Measurements from ENCODE around the gene TEX13A.
"Not testable (repeated sequence)": the region's sequence is repeated elsewhere in the genome, so short reads cannot be mapped to it uniquely, and the experiment has no call there.

Gene TEX13A, protein sequence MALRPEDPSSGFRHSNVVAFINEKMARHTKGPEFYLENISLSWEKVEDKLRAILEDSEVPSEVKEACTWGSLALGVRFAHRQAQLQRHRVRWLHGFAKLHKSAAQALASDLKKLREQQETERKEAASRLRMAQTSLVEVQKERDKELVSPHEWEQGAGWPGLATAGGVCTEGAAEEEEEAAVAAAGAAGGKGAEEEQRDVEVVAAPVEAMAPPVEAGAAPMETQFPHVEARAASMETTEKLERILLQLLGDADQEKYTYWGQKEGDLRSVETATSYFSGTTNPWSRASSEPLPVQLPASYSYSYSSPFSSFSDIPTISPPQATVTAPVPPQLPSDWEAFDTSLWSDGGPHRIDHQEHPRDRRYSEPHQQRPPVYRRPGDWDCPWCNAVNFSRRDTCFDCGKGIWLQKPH

DNA sequence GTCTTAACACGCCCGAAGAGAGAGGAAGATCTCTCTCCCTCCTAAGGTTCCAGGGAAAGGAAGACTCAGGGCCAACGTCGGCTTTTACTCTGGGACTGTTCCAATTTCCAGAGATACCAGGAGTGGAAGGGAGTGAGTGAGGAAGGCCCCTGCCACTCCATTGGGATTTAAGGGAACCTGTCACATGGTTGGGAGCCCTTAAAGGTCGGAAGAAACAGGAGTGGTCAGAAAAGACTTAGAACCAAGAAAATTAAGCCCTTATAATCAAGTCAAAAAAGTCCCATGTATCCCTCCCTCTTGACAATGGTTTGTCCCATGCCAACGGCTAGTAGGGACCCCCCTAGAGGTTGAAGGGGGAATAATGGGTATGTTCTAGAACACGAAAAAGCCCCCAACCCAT, at the start of gene TEX13A:
TSS of gene TEX13A (minus strand) at position 59 of the 400 bp plus-strand sequence. CDS start 297 bp downstream, outside the sequence.
- DNase-seq: no peak

DNA sequence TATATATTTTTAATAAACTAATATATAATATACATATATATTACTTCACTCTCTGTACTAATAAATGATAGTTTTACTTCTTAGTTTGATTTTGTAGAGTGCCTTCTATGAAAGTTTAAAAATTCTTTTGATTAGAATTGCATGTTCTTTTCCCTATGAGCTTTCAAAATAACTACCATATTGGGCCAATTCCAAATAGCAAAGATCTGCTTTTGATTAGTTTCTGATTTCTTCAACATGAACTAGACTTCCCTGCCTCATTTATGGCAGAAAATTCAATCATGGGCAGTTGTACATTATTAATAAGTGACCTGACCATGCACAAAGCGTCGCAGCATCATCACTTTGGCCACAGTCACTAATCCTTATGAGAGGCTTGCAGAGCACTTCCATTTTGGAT, 48.9 kb upstream of the TEX13A start:
- no peak for DNase-seq

DNA sequence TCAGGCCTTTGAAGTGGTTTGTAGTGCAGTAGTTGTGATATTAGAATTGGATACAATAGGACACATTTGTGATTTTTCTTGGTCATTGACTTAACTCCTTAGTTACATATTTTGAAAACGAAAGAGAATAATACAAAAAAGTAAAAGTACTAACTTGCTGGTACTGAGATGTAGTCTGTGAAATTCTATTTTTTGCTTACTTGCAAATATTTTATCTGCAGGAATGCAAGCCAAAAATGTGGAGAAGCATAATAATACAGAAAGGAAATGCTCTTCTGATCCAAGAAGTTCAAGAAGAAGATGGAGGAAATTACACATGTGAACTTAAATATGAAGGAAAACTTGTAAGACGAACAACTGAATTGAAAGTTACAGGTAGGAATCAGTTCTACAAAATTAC, 46.7 kb upstream of the TEX13A start:
- DNase-seq: no peak

DNA sequence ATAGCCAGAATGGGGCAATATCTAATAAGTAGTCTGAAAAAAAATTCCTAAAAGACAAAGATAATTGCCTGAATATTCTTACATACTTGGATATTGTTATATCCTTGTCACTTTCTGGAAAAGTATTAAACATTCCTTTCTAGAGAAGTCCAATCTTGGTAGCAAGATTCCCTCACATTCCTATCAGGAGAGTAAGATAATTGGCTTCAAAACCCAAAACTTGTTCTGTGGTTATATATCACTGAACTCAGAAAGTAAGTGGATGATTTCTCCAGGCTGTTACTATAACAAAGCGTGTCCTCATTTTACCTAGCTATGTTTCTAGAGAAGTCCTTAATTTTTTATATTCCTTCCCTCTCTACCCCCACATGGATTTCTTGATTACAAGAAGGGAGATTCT, 46.0 kb upstream of the TEX13A start:
- no peak for DNase-seq

DNA sequence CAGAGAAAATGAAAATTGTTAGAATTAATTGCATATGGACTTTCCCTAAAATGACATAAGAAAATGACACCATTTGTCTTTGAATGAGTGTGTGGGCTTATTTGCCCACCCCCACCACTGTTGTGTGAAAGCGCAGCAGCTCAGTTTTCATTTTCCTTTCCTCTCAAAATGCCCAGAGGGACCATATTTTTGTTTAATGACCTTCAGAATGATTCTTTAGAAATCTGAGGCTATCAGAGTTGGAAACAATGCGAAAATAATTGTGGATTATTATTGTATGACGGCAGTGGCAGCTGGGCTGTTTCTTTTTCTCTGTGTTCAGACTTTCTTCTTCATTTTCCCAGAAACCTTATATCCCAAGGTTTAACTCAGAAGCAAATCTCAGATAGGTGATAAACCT, 44.6 kb upstream of the TEX13A start:
- no peak for DNase-seq

DNA sequence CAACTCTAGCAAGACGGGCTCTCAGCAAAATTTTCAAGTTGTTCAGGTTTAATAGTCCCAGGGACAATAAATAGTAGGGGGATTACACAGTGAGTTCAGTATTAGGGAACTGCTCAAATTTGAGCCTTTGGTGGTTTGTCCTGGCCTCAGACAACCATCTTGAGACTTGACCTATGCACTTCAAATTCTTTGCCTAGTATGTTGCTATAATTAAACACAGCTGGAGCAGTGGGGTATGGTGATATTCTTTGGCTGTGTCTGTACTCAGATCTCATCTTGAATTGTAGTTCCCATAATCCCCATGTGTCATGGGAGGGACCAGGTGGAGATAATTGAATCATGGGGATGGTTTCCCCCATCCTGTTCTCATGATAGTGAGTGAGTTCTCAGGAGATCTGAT, 43.3 kb upstream of the TEX13A start:
- no peak for DNase-seq

DNA sequence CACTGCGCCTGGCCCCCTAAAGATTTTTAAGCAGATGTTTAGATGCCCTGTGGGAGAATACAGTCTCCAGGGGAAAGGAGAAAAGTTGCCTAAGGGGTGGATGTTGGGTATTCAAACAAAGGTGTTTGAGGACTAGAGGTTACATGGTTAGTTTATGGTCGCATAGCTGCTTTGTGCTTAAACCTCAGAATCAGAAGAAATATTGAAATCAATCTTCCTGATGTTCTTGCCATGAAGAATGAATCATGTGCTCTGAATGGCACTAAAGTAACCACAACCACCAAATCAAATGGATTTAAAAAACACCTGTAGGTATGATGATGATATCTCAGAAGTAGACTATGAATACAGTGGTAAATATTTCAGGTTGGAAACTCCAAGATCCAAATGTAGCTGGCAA, 42.7 kb upstream of the TEX13A start:
- DNase-seq: no peak

DNA sequence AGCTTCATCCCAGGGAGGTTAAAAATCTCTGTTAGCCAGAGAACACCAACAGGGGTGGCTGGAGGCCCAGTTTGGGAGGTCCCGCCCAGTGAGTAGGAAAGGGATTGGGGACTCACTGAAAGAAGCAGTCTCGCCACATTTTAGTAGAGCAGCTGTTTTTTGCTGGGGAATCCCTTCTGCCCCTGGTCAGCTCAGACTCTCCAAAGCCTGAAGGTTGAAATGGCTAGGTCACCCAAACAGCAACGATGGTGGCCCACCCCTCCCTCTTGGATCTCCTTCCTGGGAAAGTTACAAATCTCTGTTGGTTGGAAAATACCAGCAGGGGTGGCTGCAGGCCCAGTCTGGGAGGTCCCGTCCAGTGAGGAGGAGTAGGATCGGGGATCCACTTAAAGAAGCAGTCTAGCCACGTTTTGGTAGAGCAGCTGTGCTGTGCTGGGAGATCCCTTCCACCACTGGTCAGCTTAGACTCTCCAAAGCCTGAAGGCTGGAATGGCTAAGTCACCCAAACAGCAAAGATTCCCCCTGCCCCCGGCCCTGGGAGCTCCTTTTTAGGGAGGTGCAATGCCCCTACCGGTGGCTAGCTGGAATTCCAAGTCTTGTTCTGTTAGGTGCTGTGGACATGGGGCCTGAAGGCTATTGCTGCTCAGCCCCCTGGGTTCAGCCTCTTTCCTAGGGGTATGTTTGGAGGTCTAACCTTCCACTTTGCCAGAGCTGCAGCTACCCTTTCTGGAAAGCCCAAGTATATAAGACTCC, 40.0 kb upstream of the TEX13A start:
- DNase-seq: no peak

DNA sequence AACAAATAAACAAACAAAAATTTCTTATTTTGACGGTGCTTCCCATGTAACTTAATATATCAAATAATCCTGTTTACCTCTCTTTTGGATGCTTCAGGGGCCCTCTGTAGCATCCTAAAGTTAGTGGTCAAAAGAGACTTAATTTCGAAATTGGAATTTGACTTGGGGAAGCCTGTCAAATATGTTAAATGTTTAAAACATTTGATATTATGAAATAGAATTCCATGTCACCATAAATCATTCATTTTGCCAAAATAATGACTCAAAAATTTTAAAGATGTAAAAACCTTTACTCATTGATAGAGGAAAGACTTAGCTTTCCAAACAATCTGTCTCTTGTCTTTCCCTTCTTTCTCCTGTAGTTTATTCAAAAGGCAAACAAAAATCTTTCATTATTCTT, 20.6 kb upstream of the TEX13A start:
- no peak for DNase-seq

DNA sequence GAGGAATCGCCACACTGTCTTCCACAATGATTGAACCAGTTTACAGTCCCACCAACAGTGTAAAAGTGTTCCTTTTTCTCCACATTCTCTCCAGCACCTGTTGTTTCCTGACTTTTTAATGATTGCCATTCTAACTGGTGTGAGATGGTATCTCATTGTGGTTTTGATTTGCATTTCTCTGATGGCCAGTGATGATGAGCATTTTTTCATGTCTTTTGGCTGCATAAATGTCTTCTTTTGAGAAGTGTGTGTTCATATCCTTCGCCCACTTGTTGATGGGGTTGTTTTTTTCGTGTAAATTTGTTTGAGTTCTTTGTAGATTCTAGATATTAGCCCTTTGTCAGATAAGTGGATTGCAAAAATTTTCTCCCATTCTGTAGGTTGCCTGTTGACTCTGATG, 16.9 kb upstream of the TEX13A start:
- not testable (repeated sequence) for DNase-seq

DNA sequence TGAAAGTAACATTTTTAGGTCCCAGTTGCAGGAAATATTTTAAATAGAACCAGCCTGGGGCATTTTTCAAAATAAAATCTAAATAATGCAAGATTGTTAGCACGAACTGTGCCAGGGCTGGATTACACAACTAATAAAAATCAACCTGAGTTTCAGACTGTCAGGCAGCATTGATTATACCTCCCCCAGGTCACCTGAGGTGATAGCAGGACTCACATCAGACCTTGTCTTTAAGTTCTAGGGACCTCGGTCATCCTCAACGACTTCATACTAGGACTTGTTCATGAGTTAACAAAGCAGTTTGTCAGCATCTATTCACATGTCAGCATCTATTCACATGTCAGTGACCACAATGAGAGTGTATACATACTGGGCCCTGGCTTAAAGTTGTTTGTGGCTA, 8.7 kb upstream of the TEX13A start:
- DNase-seq: no peak

DNA sequence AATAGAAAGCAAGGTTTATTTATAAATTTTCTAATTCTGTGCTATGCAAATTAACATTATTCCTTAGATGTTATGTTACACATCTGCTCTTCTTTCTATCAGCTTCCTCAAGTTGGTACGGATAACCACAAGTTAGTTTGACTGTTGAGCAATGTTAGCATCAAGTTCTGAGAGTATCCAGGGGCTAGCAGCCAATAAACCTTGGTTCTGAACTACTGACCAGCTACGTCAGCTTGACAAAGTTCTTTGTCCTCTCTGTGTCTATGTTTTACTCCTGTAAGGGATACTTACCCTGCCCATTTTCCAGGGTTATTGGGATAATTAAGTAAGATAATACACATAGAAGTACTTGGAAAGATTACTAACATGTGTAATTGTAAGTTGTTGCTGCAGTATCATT, 8.1 kb upstream of the TEX13A start:
- no peak for DNase-seq

DNA sequence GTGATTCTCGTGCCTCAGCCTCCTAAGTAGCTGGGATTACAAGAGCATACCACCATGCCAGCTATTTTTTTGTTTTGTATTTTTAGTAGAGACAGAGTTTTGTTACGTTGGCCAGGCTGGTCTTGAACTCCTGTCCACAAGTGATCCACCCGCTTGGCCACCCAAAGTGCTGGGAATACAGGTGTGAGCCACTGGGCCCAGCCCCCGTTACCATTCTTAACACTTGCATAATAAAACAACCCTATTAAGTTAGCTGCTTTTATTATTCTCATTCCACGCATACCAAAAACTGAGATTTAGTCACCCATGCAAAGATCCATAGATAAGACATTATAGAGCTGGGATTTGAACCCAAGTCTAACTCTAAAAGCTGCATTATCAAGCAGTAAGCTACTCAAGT, 6.0 kb upstream of the TEX13A start:
- DNase-seq: no peak

DNA sequence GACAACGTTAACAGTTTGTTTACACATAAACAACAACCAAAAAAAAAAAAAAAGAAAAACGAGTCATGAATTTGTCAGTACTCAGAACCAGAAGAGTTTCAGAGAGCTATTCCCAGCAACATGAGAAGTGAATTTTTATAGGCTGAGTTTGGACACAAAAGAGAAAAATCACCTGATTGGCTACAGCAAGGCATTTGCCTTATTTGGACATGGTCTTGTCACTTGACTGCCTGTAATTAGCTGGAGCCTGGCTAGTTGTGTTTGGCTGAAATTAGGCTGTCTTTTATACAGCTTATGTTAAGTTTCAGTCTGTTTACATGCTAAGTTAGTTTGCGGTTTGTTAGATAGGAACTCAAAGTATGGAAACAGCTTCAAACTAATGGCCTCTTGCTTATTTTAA, 880 bp upstream of the TEX13A start:
- no peak for DNase-seq

DNA sequence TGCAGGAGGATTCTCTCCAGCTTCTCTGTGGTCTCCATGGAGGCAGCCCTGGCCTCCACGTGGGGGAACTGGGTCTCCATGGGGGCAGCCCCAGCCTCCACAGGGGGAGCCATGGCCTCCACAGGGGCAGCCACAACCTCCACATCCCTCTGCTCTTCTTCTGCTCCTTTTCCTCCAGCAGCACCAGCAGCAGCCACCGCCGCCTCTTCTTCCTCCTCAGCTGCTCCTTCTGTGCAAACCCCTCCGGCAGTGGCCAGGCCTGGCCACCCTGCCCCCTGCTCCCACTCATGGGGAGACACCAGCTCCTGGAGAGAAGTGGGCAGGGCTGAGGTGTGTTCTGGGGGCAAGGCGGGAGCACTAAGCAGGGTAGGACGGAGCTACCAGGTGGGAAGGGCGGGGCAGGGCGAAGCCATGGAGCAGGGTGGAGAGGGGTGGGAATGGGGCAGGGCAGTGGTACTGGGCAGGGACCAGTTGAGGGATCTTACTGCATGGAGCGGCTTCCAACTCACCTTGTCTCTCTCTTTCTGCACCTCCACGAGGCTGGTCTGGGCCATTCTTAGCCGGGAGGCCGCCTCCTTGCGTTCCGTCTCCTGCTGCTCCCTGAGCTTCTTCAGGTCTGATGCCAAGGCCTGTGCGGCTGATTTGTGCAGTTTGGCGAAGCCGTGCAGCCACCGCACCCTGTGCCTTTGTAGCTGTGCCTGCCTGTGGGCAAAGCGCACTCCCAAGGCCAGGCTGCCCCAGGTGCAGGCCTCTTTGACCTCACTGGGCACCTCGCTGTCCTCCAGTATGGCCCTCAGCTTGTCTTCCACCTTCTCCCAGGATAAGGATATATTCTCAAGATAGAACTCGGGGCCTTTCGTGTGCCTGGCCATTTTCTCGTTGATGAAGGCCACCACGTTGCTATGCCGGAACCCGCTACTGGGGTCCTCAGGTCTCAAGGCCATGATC, 766 bp downstream of the TEX13A start:
- DNase-seq: no peak

DNA sequence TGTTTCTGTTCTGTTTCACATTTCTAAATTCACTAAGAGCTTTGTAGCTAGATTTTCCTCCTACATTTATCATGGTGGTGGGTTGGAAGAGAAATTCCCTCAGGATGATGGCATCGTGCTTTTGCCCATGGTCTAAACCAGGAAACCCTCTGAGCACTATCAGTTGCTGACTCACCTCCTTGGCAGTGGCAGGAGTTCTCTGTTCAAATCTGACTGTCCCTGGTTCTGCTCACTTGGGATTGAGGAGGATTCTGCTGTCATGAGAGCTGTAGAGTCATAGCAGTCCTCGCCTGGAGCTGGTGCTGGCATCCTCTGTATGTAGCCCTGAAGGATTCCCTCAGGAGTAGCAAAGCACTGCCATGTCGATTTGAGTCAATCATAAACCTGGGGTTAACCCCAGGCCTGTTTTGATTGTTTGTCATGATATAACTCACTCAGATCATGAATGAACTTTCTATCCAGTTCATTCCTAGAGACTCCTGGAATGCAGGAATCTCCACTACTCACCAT, 9.4 kb downstream of the TEX13A start:
- no peak for DNase-seq

DNA sequence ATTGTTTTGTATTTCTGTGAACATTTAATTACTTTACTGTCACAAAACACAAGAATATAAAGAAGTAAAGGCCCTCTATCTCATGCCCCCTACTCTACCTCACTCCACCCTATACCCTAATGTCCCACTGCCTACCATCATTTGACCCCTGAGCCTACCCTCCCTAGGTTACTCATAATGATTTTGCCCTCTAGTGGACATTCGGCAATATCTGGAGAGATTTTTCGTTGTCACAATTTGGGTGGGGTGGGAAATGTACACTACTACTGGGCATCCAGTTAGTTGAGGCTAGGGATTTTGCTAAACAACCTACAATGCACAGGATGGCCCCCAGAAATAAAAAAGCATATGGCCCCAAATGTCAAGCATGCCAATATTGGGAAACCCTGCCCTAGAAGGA, 10.2 kb downstream of the TEX13A start:
- no peak for DNase-seq

DNA sequence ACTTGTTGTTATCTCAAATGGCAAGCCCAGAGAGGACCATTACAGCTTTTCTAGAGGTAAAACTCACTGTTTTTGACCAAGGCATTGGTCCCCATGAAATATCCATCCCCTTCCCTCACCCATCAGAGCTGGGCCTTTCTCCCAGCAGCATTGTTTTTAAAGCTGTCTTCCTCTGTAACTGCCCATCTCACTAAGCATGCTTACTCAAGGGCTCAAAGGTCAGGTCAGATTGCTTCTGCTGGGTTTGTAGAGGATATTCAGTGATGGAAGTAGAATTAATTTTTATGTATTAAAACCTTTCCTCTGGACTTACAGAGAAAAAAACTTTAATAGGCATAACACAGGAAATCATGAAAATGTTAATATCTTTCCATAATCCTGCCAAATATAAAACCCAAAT, 11.1 kb downstream of the TEX13A start:
- DNase-seq: no peak

DNA sequence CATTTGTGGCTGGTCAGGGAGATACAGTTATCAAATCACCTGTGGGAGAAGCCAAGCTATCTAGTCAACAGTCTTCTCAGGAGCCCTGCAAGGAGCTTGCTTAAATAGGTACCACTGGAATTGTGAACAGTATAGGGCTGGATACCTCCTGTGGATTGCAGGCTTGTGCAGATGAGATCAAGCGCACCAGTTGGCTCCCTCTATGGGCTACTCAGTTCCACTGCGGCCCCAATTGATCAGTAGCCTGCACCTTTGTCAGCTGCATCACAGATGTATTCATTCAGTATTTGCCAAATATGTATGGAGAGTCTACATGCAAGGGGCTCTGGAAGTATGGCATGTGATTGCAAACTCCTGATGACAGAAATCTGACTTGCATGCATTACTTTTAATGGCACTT, 28.6 kb downstream of the TEX13A start:
- DNase-seq: no peak

DNA sequence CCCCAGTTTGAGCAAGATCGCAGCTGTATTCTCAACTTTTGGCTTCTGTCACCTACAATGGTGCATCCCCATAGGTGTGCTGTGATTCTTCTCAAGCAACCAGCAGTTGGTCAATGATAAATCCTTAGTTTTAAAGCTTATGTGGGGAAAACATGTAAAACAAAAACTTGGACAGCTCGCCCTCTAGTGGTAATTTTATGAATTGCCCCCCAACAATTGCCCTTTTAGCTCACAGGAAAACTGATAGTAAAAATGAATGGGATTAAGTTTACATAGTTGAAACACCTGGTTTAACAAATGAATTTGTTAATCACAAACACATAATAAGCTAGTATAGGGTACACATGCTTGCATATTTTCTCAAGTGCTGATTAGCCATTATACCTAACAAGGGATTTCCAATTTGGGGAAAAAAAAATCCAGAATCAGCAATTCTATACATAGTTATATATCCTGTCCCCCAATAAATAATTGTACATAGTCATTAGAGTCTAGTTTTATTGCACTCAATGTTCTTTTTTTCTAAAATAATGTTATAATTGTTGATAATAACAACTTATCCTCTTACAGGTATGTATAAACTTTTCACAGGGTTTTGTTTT, 30.1 kb downstream of the TEX13A start:
- no peak for DNase-seq

DNA sequence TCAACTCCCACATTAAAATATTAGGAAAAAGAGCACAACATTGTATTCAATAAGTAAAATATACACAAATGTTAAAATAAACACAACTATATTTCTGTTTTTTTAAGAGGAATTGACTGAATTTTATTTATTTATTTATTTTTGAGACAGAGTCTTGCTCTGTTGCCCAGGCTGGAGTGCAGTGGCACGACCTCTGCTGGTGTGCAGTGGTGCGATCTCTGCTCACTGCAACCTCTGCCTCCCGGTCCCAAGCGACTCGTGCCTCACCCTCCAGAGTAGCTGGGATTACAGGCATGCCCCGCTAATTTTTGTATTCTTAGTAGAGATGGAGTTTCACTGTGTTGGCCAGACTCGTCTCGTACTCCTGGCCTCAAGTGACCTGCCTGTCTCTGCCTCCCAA, 31.4 kb downstream of the TEX13A start:
- no peak for DNase-seq

DNA sequence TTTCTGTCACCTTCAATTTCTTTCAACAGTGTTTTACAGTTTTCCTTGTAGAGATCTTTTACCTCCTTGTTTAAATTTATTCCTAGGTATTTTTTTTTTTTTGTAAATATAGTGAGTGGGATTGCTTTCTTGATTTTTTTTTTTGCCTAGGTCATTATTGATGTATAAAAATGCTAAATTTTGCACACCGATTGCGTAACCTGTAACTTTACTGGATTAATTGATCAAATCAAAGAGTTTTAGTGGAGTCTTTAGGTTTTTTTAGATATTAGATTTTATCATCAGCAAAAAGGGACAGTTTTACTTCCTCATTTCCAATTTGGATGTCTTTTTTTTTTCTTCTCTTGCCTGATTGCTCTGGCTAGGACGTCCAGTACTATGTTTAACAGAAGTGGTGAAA, 40.9 kb downstream of the TEX13A start:
- no peak for DNase-seq

DNA sequence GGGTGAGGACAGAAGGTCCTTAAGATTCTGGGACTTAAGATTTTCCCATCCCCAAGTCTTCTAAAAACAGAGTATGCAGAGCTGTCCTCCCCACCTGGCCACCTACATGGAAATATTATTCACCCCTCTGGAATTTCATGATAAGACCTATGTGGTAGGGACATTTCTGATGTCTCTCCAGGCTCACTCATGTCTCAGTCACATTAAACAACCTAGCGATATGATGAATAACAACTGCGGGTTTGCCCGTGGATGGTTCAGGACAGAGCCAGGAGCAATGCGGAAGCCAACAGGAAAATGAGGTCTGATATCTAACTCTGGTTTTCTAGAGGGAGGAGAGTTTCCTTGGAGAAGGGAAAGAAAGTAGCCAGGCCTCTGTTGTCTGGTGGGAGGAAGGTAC, 47.4 kb downstream of the TEX13A start:
- DNase-seq: no peak
